Esophagus muscularis mucosa (tissue), 3 donors: Measurements from ENCODE around the gene TMEM11.

Experiments
- EP300 ChIP-seq: sonication (generic); formaldehyde crosslinking; IDR thresholded peaks from one replicate; pipeline ENCODE4 v1.6.1; 2017; ENCODE audit warnings: antibody characterized with exemption
- TF ChIP-seq, protein P1 (sequence below), 3 experiments: fragments of 200-600 bp in 2 of 3; fragments of 450-650 bp in 1 of 3; sonication (generic) in 2 of 3; IDR thresholded peaks; one replicate each; pipeline ENCODE4 v1.5.1; 2017 to 2019; ENCODE audit warnings: antibody characterized with exemption in 3 of 3, mild to moderate bottlenecking in 2 of 3, moderate library complexity in 1 of 3

DNA sequence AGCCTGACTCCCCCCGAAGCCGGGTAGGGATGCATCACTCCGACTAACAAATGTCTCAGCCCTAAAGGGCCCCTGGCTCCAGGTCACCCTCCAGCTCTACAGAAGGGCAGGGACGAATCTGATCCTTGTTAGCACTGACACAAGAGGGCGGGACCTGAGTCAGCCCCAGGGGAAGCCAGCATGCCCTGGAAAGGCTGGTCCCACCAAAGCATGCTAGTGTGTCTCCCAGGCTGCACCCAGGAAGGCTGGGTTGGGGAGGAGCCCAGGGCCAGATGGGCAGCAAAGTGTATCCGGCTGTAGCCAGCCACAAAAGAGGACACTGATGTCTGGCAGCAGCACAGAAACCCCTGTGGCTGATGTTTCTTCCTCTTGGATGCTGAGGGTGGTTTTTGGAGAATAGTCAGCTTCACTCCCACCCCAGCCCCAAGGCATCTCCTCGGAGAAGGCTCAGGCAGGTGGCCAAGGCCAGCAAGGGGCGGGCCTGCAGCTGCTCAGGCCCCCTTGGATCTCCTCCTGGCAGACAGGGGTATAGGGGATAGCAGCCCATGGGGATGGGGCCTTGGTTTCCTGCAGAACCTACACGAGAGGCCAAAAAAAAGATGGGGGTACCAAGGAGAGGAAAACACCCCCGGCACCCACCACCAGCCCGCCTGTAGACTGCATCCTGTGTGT is 28.2 kb upstream of the TMEM11 start:
- TF ChIP-seq, protein P1, sequence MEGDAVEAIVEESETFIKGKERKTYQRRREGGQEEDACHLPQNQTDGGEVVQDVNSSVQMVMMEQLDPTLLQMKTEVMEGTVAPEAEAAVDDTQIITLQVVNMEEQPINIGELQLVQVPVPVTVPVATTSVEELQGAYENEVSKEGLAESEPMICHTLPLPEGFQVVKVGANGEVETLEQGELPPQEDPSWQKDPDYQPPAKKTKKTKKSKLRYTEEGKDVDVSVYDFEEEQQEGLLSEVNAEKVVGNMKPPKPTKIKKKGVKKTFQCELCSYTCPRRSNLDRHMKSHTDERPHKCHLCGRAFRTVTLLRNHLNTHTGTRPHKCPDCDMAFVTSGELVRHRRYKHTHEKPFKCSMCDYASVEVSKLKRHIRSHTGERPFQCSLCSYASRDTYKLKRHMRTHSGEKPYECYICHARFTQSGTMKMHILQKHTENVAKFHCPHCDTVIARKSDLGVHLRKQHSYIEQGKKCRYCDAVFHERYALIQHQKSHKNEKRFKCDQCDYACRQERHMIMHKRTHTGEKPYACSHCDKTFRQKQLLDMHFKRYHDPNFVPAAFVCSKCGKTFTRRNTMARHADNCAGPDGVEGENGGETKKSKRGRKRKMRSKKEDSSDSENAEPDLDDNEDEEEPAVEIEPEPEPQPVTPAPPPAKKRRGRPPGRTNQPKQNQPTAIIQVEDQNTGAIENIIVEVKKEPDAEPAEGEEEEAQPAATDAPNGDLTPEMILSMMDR (IDR thresholded peaks at IDR 0.05): no peak
- TF ChIP-seq EP300: no peak
